GM12878 (cell line): ENCODE data around the gene CCDC190.

Experiments used
- ATF2 ChIP-seq: IDR thresholded peaks from 2 replicates; pipeline ENCODE4 v1.6.1; 2012; ENCODE audit warnings: low read length, inconsistent platforms
- CTCF ChIP-seq, 3 experiments: IDR thresholded peaks in 2 of 3; conservative IDR thresholded peaks in 1 of 3; 2 replicates each; pipeline ENCODE4 v1.5.1; 2011; ENCODE audit warnings: low read depth in 3 of 3, low read length in 3 of 3, mild to moderate bottlenecking in 3 of 3, control low read depth in 2 of 3, moderate library complexity in 2 of 3, inconsistent platforms in 1 of 3, mixed read lengths in 1 of 3; ENCODE audit not compliant: control insufficient read depth in 2 of 3, insufficient read depth in 1 of 3; ENCODE audit errors: extremely low read depth in 1 of 3
- ETV6 ChIP-seq, 2 experiments: fragments of 450-650 bp in 1 of 2; IDR thresholded peaks in 1 of 2; conservative IDR thresholded peaks in 1 of 2; 2 replicates each; pipeline ENCODE4 v1.6.1; 2014; ENCODE audit warnings: antibody characterized with exemption in 1 of 2, borderline replicate concordance in 1 of 2, low read depth in 1 of 2, mild to moderate bottlenecking in 1 of 2, moderate library complexity in 1 of 2
- EZH2 ChIP-seq: IDR thresholded peaks from 2 replicates; pipeline ENCODE4 v1.6.1; 2012; ENCODE audit warnings: low read depth, mild to moderate bottlenecking, control low read depth, inconsistent platforms, low read length, borderline replicate concordance; ENCODE audit not compliant: control insufficient read depth
- MLLT1 ChIP-seq: fragments of 450-650 bp; IDR thresholded peaks from 2 replicates; pipeline ENCODE4 v1.6.1; 2016; ENCODE audit warnings: mild to moderate bottlenecking
- MTA3 ChIP-seq: IDR thresholded peaks from 2 replicates; pipeline ENCODE4 v1.6.1; 2012; ENCODE audit warnings: low read length, inconsistent platforms, borderline replicate concordance
- NFIC ChIP-seq: IDR thresholded peaks from 2 replicates; pipeline ENCODE4 v1.6.1; 2012; ENCODE audit warnings: low read depth, mild to moderate bottlenecking, inconsistent platforms, low read length, moderate library complexity
- NRF1 ChIP-seq: conservative IDR thresholded peaks from 2 replicates; pipeline ENCODE4 v1.6.1; 2011; ENCODE audit warnings: mild to moderate bottlenecking, low read depth, low read length, improper control_type of control experiment
- PKNOX1 ChIP-seq: fragments of 450-650 bp; IDR thresholded peaks from 2 replicates; pipeline ENCODE4 v1.6.1; 2016; ENCODE audit warnings: mild to moderate bottlenecking
- TCF3 ChIP-seq: IDR thresholded peaks from 2 replicates; pipeline ENCODE4 v1.6.1; 2012; ENCODE audit warnings: low read depth, mild to moderate bottlenecking, low read length, borderline replicate concordance; ENCODE audit not compliant: insufficient read depth
- ZBED1 ChIP-seq: IDR thresholded peaks from 2 replicates; pipeline ENCODE4 v1.6.1; 2016; ENCODE audit warnings: borderline replicate concordance

- TF ChIP-seq CTCF (IDR thresholded peaks at IDR 0.05 in 2 of 3, conservative IDR thresholded peaks at IDR 0.05 in 1 of 3; ENCODE audit: control insufficient read depth in 2 of 3, extremely low read depth in 1 of 3, insufficient read depth in 1 of 3, low read depth in 3 of 3, low read length in 3 of 3) (no peak), ATF2 (no peak), PKNOX1 (no peak), MLLT1 (no peak), EZH2 (no peak), NRF1 (no peak), NFIC (no peak), TCF3 (no peak), ZBED1 (no peak), ETV6 (conservative IDR thresholded peaks at IDR 0.05 in 1 of 2, IDR thresholded peaks at IDR 0.05 in 1 of 2; ENCODE audit: borderline replicate concordance in 1 of 2, low read depth in 1 of 2) (no peak), MTA3 (no peak)
Measured at GRCh38 chr1:162856260-162856659, 4.7 kb downstream of the CCDC190 start.
